Small intestine (tissue), 7 donors: ENCODE data around the gene RBBP8NL. TPM values are rescaled to one million over a fixed set of nuclear protein-coding genes. Genes with fewer than 3 reads are reported as not detected.

Source experiments
- DNase-seq, 2 donors: peaks; one replicate each; pipeline versions ENCODE4 v3.0.0 to v3.0.0-alpha.2; 2013
- FAIRE-seq: peaks from 2 replicates; lab custom pipeline; 2012; peaks lifted over from hg19 to GRCh38; lab: Jason Lieb, UNC
- H3K27ac ChIP-seq, 3 donors: one replicate each; pipeline ENCODE4 v1.5.1; 2013; ENCODE audit warnings: low read length in 2 of 3, mild to moderate bottlenecking in 2 of 3, control low read depth in 1 of 3, inconsistent platforms in 1 of 3, low read depth in 1 of 3, moderate library complexity in 1 of 3
- H3K27me3 ChIP-seq, 3 donors: one replicate each; pipeline ENCODE4 v1.6.1; 2013; ENCODE audit warnings: low read length in 3 of 3, inconsistent platforms in 1 of 3; ENCODE audit not compliant: control insufficient read depth in 3 of 3, insufficient read depth in 3 of 3
- H3K36me3 ChIP-seq, 3 donors: one replicate each; pipeline ENCODE4 v1.6.1; 2013; ENCODE audit warnings: low read length in 3 of 3, inconsistent platforms in 1 of 3, low read depth in 1 of 3, mild to moderate bottlenecking in 1 of 3, moderate library complexity in 1 of 3; ENCODE audit not compliant: control insufficient read depth in 3 of 3, insufficient read depth in 2 of 3
- H3K4me1 ChIP-seq, 3 donors: one replicate each; pipeline ENCODE4 v1.6.1; 2013; ENCODE audit warnings: low read length in 2 of 3, inconsistent platforms in 1 of 3, low read depth in 1 of 3, mild to moderate bottlenecking in 1 of 3, moderate library complexity in 1 of 3; ENCODE audit not compliant: control insufficient read depth in 3 of 3, insufficient read depth in 2 of 3
- H3K4me3 ChIP-seq, 3 donors: one replicate each; pipeline ENCODE4 v1.5.1; 2013; ENCODE audit warnings: low read length in 3 of 3, control low read depth in 1 of 3, inconsistent platforms in 1 of 3, low read depth in 1 of 3, mild to moderate bottlenecking in 1 of 3, moderate library complexity in 1 of 3
- H3K9me3 ChIP-seq, 2 donors: one replicate each; pipeline ENCODE4 v1.6.1; 2013; ENCODE audit warnings: low read depth in 1 of 2, low read length in 1 of 2; ENCODE audit not compliant: control insufficient read depth in 2 of 2, insufficient read depth in 1 of 2
- WGBS, 3 donors: extraction: QIAGEN DNeasy Blood & Tissue Kit; methylation state at CpG; one replicate each; pipeline ENCODE4 v1.1.7; 2013; 5-methylcytosine and 5-hydroxymethylcytosine counted together
- polyA plus RNA-seq, 4 donors: library from polyadenylated mRNA; stranded (reverse) in 3 of 4; unstranded in 1 of 4; fragments of 200-250 nt in 3 of 4; fragments of 120-200 nt in 1 of 4; gene quantifications; one replicate each; pipeline versions ENCODE4 v1.2.1 to v1.2.3, GENCODE V29; 2013
- donor health status: healthy with polysubstance abuse.
- donor health status: control.
- donor health status: control.
- donor health status: Bipolar disorder and iron deficiency.
- donor health status: healthy.

The RBBP8NL gene
- polyA plus RNA-seq, 4 donors: 8.0 to 28.0 (median 13.5) TPM

GRCh38 chr20:62418709-62419487 is 8.4 kb downstream of the RBBP8NL start:
- no peak for DNase-seq
- Histone ChIP-seq H3K9me3 (no peaks in the 10 kb centered on the region), H3K4me1 (peaks cover 0 to 32% (median 2%) of the 10 kb centered on the region in 3 donors), H3K27me3 (no peaks in the 10 kb centered on the region), H3K36me3 (peaks cover 0 to 68% (median 0%) of the 10 kb centered on the region in 3 donors), H3K4me3 (no peak overlapping the region), H3K27ac (no peak overlapping the region)
- 71 to 80% (median 74%) methylated on average over 19 of the region's 19 CpGs for WGBS, 3 donors
- no peak for FAIRE-seq

DNA sequence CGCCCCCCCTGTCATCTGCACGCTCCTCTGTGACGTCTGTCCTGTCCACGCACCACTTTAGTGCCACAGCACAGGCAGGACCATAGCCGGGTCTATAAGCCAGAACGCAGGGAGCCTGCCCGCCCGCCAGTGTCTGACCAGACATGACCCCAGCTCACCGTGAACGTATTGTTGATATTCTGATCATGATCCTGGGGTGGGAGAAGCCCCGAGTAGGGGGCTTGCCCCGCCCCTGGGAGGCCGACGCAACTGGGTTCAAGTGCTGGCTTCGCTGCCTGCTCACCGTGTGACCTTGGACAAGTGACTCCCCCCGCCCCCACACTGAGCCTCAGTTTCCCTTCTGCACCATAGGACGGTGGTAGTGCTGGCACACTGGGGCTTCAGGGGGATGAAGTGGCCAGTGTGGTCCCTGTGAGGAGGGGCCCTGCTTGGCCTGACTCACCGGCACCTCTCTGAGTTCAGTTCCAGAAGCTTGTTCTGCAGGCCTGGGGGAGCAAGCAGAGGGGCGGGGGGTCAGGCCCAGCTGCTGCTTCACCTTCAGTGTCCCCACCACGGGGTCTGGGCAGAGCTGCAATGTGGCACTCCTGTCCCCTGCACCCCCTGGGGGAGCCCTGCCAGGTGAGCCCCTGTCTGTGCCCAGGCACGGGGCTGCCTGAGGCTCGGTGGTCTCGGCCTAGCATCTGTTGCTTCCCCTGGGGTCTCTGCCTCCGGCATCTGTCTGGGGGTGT is 9.2 kb downstream of the RBBP8NL start:
- Histone ChIP-seq H3K4me1 (peaks cover 0 to 32% (median 2%) of the 10 kb centered on the region in 3 donors), H3K27me3 (no peaks in the 10 kb centered on the region), H3K27ac (no peak overlapping the region), H3K9me3 (no peaks in the 10 kb centered on the region), H3K4me3 (no peak overlapping the region), H3K36me3 (peaks cover 0 to 66% (median 0%) of the 10 kb centered on the region in 3 donors)
- FAIRE-seq (no peak), DNase-seq (no peak)
- WGBS, 3 donors: 79 to 87% (median 80%) methylated on average over 25 of the region's 25 CpGs

- FAIRE-seq (no peak), DNase-seq (no peak)
- no peaks in the 10 kb centered on the region for H3K9me3 ChIP-seq
- H3K4me1 ChIP-seq: peaks cover 0 to 35% (median 2%) of the 10 kb centered on the region in 3 donors
- peaks cover 0 to 59% (median 0%) of the 10 kb centered on the region in 3 donors for H3K36me3 ChIP-seq
- no peak overlapping the region for H3K27ac ChIP-seq
- H3K4me3 ChIP-seq: no peak overlapping the region
- 85 to 91% (median 86%) methylated on average over 31 to 43 of the region's 43 CpGs for WGBS, 3 donors
- no peaks in the 10 kb centered on the region for H3K27me3 ChIP-seq
Measured at GRCh38 chr20:62416651-62417637, 10.4 kb downstream of the RBBP8NL start.

- DNase-seq (no peak), FAIRE-seq (no peak)
- Histone ChIP-seq H3K9me3 (no peaks in the 10 kb centered on the region), H3K27me3 (no peaks in the 10 kb centered on the region), H3K36me3 (peaks cover 0 to 59% (median 0%) of the 10 kb centered on the region in 3 donors), H3K27ac (no peak overlapping the region), H3K4me3 (no peak overlapping the region), H3K4me1 (peaks cover 0 to 50% (median 2%) of the 10 kb centered on the region in 3 donors)
- WGBS, 3 donors: 79 to 89% (median 82%) methylated on average over 22 to 24 of the region's 24 CpGs
Measured at GRCh38 chr20:62415354-62416111, 11.8 kb downstream of the RBBP8NL start.

- Histone ChIP-seq H3K9me3 (no peaks in the 10 kb centered on the region), H3K4me3 (no peak overlapping the region), H3K27ac (peak overlapping the region; percentile 79 to 95 (median 84)), H3K36me3 (peaks cover 0 to 60% (median 0%) of the 10 kb centered on the region in 3 donors), H3K4me1 (peaks cover 0 to 65% (median 2%) of the 10 kb centered on the region in 3 donors), H3K27me3 (no peaks in the 10 kb centered on the region)
- peak; percentile 39 to 52 for DNase-seq
- no peak for FAIRE-seq
- WGBS, 3 donors: 38 to 68% (median 52%) methylated on average over 18 to 22 of the region's 22 CpGs
Measured at GRCh38 chr20:62413896-62414481, 13.3 kb downstream of the RBBP8NL start.

- FAIRE-seq: no peak
- WGBS, 3 donors: 17 to 67% (median 34%) methylated on average over 11 of the region's 11 CpGs
- H3K27ac ChIP-seq: peak overlapping the region; percentile 79 to 95 (median 84)
- peaks cover 0 to 74% (median 2%) of the 10 kb centered on the region in 3 donors for H3K4me1 ChIP-seq
- H3K4me3 ChIP-seq: no peak overlapping the region
- no peaks in the 10 kb centered on the region for H3K27me3 ChIP-seq
- peak; percentile 75 to 78 for DNase-seq
- peaks cover 0 to 51% (median 0%) of the 10 kb centered on the region in 3 donors for H3K36me3 ChIP-seq
- no peaks in the 10 kb centered on the region for H3K9me3 ChIP-seq
Measured at GRCh38 chr20:62413025-62413570, 14.2 kb downstream of the RBBP8NL start.
